ENCODE results near the gene PIM1.

PIM1 gene

GRCh38 chr6:37222992-37223391, 53.0 kb downstream of the PIM1 start:
- no peak for DNase-seq (ENCODE audit: low spot score)
